Thyroid gland (tissue), 4 donors: ENCODE data around the gene FARSA.

Source experiments
- POLR2A ChIP-seq, 2 donors: fragments of 450-650 bp; IDR thresholded peaks; one replicate each; pipeline ENCODE4 v1.6.1; 2017; ENCODE audit warnings: antibody characterized with exemption in 2 of 2, mild to moderate bottlenecking in 2 of 2, moderate library complexity in 1 of 2
- TF ChIP-seq, protein P1 (sequence below), 6 experiments: fragments of 200-600 bp in 3 of 6; fragments of 450-650 bp in 3 of 6; sonication (generic) in 3 of 6; IDR thresholded peaks; one replicate each; pipeline ENCODE4 v1.5.1; 2016 to 2019; ENCODE audit warnings: antibody characterized with exemption in 6 of 6, mild to moderate bottlenecking in 2 of 6, inconsistent platforms in 1 of 6, moderate library complexity in 1 of 6

DNA sequence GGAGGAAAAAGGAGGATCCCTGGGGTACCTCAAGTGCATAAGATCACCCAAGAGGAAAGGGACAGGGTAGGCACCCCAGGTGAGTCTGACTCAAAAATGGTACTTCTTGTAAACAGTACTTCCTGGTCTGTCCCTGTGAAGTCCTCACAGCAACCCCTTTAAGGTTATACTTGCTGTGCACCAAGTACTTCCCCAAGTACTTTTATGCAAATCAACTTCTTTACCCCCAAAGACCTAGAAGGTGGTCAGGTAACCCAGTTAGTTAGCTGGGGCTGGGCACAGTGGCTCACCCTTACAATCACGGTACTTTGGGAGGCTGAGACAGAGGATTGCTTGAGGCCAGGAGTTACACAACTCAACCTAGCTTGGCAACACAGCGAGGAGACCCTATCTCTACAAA, 7.4 kb upstream of the FARSA start:
- TF ChIP-seq, protein P1, sequence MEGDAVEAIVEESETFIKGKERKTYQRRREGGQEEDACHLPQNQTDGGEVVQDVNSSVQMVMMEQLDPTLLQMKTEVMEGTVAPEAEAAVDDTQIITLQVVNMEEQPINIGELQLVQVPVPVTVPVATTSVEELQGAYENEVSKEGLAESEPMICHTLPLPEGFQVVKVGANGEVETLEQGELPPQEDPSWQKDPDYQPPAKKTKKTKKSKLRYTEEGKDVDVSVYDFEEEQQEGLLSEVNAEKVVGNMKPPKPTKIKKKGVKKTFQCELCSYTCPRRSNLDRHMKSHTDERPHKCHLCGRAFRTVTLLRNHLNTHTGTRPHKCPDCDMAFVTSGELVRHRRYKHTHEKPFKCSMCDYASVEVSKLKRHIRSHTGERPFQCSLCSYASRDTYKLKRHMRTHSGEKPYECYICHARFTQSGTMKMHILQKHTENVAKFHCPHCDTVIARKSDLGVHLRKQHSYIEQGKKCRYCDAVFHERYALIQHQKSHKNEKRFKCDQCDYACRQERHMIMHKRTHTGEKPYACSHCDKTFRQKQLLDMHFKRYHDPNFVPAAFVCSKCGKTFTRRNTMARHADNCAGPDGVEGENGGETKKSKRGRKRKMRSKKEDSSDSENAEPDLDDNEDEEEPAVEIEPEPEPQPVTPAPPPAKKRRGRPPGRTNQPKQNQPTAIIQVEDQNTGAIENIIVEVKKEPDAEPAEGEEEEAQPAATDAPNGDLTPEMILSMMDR (IDR thresholded peaks at IDR 0.05), result no peak
- TF ChIP-seq POLR2A (IDR thresholded peaks at IDR 0.05), result no peak
